ENCODE results near the gene LTC4S. TPM values are rescaled to one million over a fixed set of nuclear protein-coding genes. Genes with fewer than 3 reads are reported as not detected.
"Not testable (repeated sequence)": the region's sequence is repeated elsewhere in the genome, so short reads cannot be mapped to it uniquely, and the experiment has no call there.

The LTC4S gene
- total and polyA plus RNA-seq, 2 donors (not counting 3 experiments of a cell fraction or from before 2014, with no cell fraction given), result 0.95 to 6.3 TPM

- H4K20me1 ChIP-seq (replicated peaks; ENCODE audit: control insufficient read depth, extremely low read depth, insufficient read depth, low read length), result no peaks in the 10 kb centered on the region
- dilution Hi-C loops (cut with MboI; ENCODE audit: extremely low pct_ligation_motif_present, low sequenced_read_pairs), result no loop called here
- no TSS peak for BruUV-seq (replicated peaks)
- peaks cover 15 to 61% of the 10 kb centered on the region in 2 experiments for H3K36me3 ChIP-seq (ENCODE audit: control insufficient read depth in 2 of 2, extremely low read depth in 1 of 2, insufficient read depth in 2 of 2, low read length in 2 of 2)
- H3K9me1 ChIP-seq (replicated peaks; ENCODE audit: control insufficient read depth, extremely low read depth, insufficient read depth, low read length), result no peaks in the 10 kb centered on the region
- no peak overlapping the region for H2AFZ ChIP-seq (ENCODE audit: low read depth, low read length)
- H3K4me3 ChIP-seq (replicated peaks in 1 of 3; ENCODE audit: insufficient read depth in 1 of 3, low read depth in 1 of 3, low read length in 3 of 3), result no peak overlapping the region
- no peak overlapping the region for H3K27ac ChIP-seq (ENCODE audit: insufficient read depth, low read depth, low read length)
- peaks cover 2% of the 10 kb centered on the region for H3K79me2 ChIP-seq (ENCODE audit: control insufficient read depth, insufficient read depth, low read length)
- no peak overlapping the region for H3K9ac ChIP-seq (replicated peaks; ENCODE audit: extremely low read depth, insufficient read depth, low read length)
- intact Hi-C loops (cut with micrococcal nuclease), result no loop called here
- no peak overlapping the region for H3K4me2 ChIP-seq (ENCODE audit: insufficient read depth, low read length)
- no peaks in the 10 kb centered on the region for H3K27me3 ChIP-seq (ENCODE audit: control insufficient read depth in 2 of 2, insufficient read depth in 2 of 2, low read length in 2 of 2)
- TF ChIP-seq JUN (IDR thresholded peaks at IDR 0.05; ENCODE audit: borderline replicate concordance, insufficient read depth, insufficient read length, low read depth), result no peak
- TF ChIP-seq EZH2 (IDR thresholded peaks at IDR 0.05; ENCODE audit: borderline replicate concordance, low read depth, low read length, severe bottlenecking), result no peak
- no peak for TF ChIP-seq MAX (IDR thresholded peaks at IDR 0.05; ENCODE audit: insufficient read depth, insufficient read length)
- no peak for TF ChIP-seq POLR2A (IDR thresholded peaks at IDR 0.05; ENCODE audit: low read depth, low read length)
- no peaks in the 10 kb centered on the region for H3K4me1 ChIP-seq (ENCODE audit: control insufficient read depth, extremely low read depth, insufficient read depth, low read length)
- POLR2A ChIA-PET, result no interaction called here
- DNase-seq (ENCODE audit: low read depth, low spot score), result no peak
- no peak for FAIRE-seq
- no peaks in the 10 kb centered on the region for H3K9me3 ChIP-seq (replicated peaks; ENCODE audit: control insufficient read depth, insufficient read depth, low read length)
- CTCF ChIA-PET, result no interaction called here
Measured at GRCh38 chr5:179834120-179834519, 40.3 kb downstream of the LTC4S start.

GRCh38 chr5:179834871-179835270, 41.1 kb downstream of the LTC4S start:
- BruUV-seq (replicated peaks); H3K79me2 ChIP-seq (ENCODE audit: control insufficient read depth, insufficient read depth, low read length); intact Hi-C loops (cut with micrococcal nuclease); H3K27ac ChIP-seq (ENCODE audit: insufficient read depth, low read depth, low read length); H3K27me3 ChIP-seq (ENCODE audit: control insufficient read depth in 2 of 2, insufficient read depth in 2 of 2, low read length in 2 of 2); H3K4me2 ChIP-seq (ENCODE audit: insufficient read depth, low read length); H3K9me3 ChIP-seq (replicated peaks; ENCODE audit: control insufficient read depth, insufficient read depth, low read length); FAIRE-seq; DNase-seq (ENCODE audit: low read depth, low spot score); POLR2A ChIA-PET; H3K9ac ChIP-seq (replicated peaks; ENCODE audit: extremely low read depth, insufficient read depth, low read length); H3K9me1 ChIP-seq (replicated peaks; ENCODE audit: control insufficient read depth, extremely low read depth, insufficient read depth, low read length); H4K20me1 ChIP-seq (replicated peaks; ENCODE audit: control insufficient read depth, extremely low read depth, insufficient read depth, low read length); H2AFZ ChIP-seq (ENCODE audit: low read depth, low read length); dilution Hi-C loops (cut with MboI; ENCODE audit: extremely low pct_ligation_motif_present, low sequenced_read_pairs); CTCF ChIA-PET; H3K4me3 ChIP-seq (replicated peaks in 1 of 3; ENCODE audit: insufficient read depth in 1 of 3, low read depth in 1 of 3, low read length in 3 of 3); H3K4me1 ChIP-seq (ENCODE audit: control insufficient read depth, extremely low read depth, insufficient read depth, low read length): not testable (repeated sequence)
- peaks cover 13 to 57% of the 10 kb centered on the region in 2 experiments for H3K36me3 ChIP-seq (ENCODE audit: control insufficient read depth in 2 of 2, extremely low read depth in 1 of 2, insufficient read depth in 2 of 2, low read length in 2 of 2)

All from endothelial cell of umbilical vein (primary cell).